ENCODE results near the gene G2E3.

The G2E3 gene

GRCh38 chr14:30658645-30659044 lies 99.7 kb downstream of the G2E3 start:
- no peak for DNase-seq (ENCODE audit: low read depth in 2 of 2)
- no peak for TF ChIP-seq CTCF (IDR thresholded peaks at IDR 0.05; ENCODE audit: low read depth, low read length)
- no peak overlapping the region for H3K4me3 ChIP-seq (replicated peaks in 1 of 2; ENCODE audit: low read depth in 2 of 2, low read length in 2 of 2)

GRCh38 chr14:30669594-30669993 lies 110.6 kb downstream of the G2E3 start:
- no peak overlapping the region for H3K4me3 ChIP-seq (replicated peaks in 1 of 2; ENCODE audit: low read depth in 2 of 2, low read length in 2 of 2)
- no peak for TF ChIP-seq CTCF (IDR thresholded peaks at IDR 0.05; ENCODE audit: low read depth, low read length)

More at GRCh38 chr14:30669594-30669993, 110.6 kb downstream of the G2E3 start:
- peak in 1 of 2 donors; percentile 46 for DNase-seq (ENCODE audit: low read depth in 2 of 2)

Data from cardiac fibroblast (primary cell).